H1 (cell line): ENCODE measurements around the gene DGKI. TPM values are rescaled to one million over a fixed set of nuclear protein-coding genes. Genes with fewer than 3 reads are reported as not detected.

Experiments
- CTCF ChIA-PET: fragments of 300-600 bp; sonication (Branson Sonifier 250); formaldehyde crosslinking; loops from one replicate; lab custom pipeline; 2021; ENCODE audit not compliant: partially characterized antibody; lab: Charles Lee
- POLR2A ChIA-PET: fragments of 300-600 bp; sonication (Branson Sonifier 250); formaldehyde crosslinking; loops from one replicate; lab custom pipeline; 2021; ENCODE audit warnings: inconsistent platforms; ENCODE audit not compliant: partially characterized antibody; lab: Charles Lee
- DNase-seq, 2 experiments: peaks; one replicate each; pipeline versions ENCODE4 v3.0.0 to v3.0.0-alpha.2; 2010 to 2022; ENCODE audit warnings: low spot score in 2 of 2, low read depth in 1 of 2, mixed read lengths in 1 of 2
- FAIRE-seq: peaks from 2 replicates; lab custom pipeline; 2011; peaks lifted over from hg19 to GRCh38; lab: Jason Lieb, UNC
- H2AFZ ChIP-seq: 2 replicates; pipeline ENCODE4 v1.8.1; 2012; ENCODE audit warnings: low read length, inconsistent platforms
- H2AK5ac ChIP-seq: 2 replicates; pipeline ENCODE4 v1.6.1; 2013; ENCODE audit warnings: low read depth, low read length
- H2BK120ac ChIP-seq: replicated peaks from 2 replicates; pipeline ENCODE3; 2013; ENCODE audit warnings: low read depth, low read length, inconsistent platforms
- H2BK12ac ChIP-seq: 2 replicates; pipeline ENCODE4 v1.6.1; 2013; ENCODE audit warnings: low read depth, low read length
- H2BK15ac ChIP-seq: 2 replicates; pipeline ENCODE4 v1.6.1; 2013; ENCODE audit warnings: low read length
- H2BK20ac ChIP-seq: 2 replicates; pipeline ENCODE4 v1.6.1; 2013; ENCODE audit warnings: low read length
- H2BK5ac ChIP-seq: 2 replicates; pipeline ENCODE4 v1.6.1; 2013; ENCODE audit warnings: low read depth, low read length
- H3K14ac ChIP-seq: 2 replicates; pipeline ENCODE4 v1.6.1; 2013; ENCODE audit warnings: inconsistent platforms; ENCODE audit not compliant: insufficient read length
- H3K18ac ChIP-seq: 2 replicates; pipeline ENCODE4 v1.6.1; 2013; ENCODE audit warnings: low read length; ENCODE audit errors: extremely low read depth
- H3K23ac ChIP-seq: 2 replicates; pipeline ENCODE4 v1.6.1; 2013; ENCODE audit warnings: inconsistent platforms; ENCODE audit not compliant: insufficient read length
- H3K23me2 ChIP-seq: 2 replicates; pipeline ENCODE4 v1.6.1; 2013; ENCODE audit warnings: low read depth, low read length
- H3K27ac ChIP-seq: 2 replicates; pipeline ENCODE4 v1.6.1; 2011; ENCODE audit warnings: low read depth, low read length, inconsistent platforms
- H3K27me3 ChIP-seq, 4 experiments: replicated peaks in 1 of 4; 1 replicate in 1 of 4; 2 replicates in 3 of 4; pipeline versions ENCODE4 v1.6.1 to v1.8.1; 2011 to 2013; ENCODE audit warnings: low read length in 3 of 4, mild to moderate bottlenecking in 3 of 4, inconsistent platforms in 2 of 4, mixed read lengths in 2 of 4, moderate library complexity in 1 of 4; ENCODE audit not compliant: control insufficient read depth in 3 of 4, insufficient read depth in 3 of 4; ENCODE audit errors: extremely low read depth in 1 of 4
- H3K36me3 ChIP-seq, 4 experiments: 2 replicates each; pipeline versions ENCODE4 v1.6.1 to v1.8.1; 2011 to 2013; ENCODE audit warnings: mild to moderate bottlenecking in 4 of 4, low read length in 3 of 4, moderate library complexity in 2 of 4, control low read depth in 1 of 4, inconsistent platforms in 1 of 4; ENCODE audit not compliant: insufficient read depth in 4 of 4, control insufficient read depth in 2 of 4
- H3K4ac ChIP-seq: replicated peaks from 2 replicates; pipeline ENCODE3; 2013; ENCODE audit warnings: low read length, low read depth, mixed read lengths, inconsistent platforms; ENCODE audit not compliant: insufficient read length
- H3K4me1 ChIP-seq, 4 experiments: replicated peaks in 1 of 4; 1 replicate in 1 of 4; 2 replicates in 3 of 4; pipeline versions ENCODE4 v1.6.1 to v1.8.1; 2011 to 2013; ENCODE audit warnings: low read length in 3 of 4, inconsistent platforms in 2 of 4, mixed read lengths in 1 of 4; ENCODE audit not compliant: insufficient read depth in 4 of 4, control insufficient read depth in 3 of 4
- H3K4me2 ChIP-seq, 2 experiments: 2 replicates each; pipeline versions ENCODE4 v1.6.1 to v1.8.1; 2011 to 2013; ENCODE audit warnings: low read depth in 2 of 2, low read length in 2 of 2, control low read depth in 1 of 2, inconsistent platforms in 1 of 2, mild to moderate bottlenecking in 1 of 2; ENCODE audit not compliant: insufficient read depth in 1 of 2
- H3K4me3 ChIP-seq, 4 experiments: fragments of 200-600, 300-600 bp in 1 of 4; sonication (generic), shearing (Covaris generic), sonication (Bioruptor Twin) in 1 of 4; 2 replicates each; pipeline versions ENCODE4 v1.5.1 to v1.8.1; 2011 to 2016; ENCODE audit warnings: low read length in 4 of 4, low read depth in 3 of 4, control low read depth in 2 of 4, inconsistent platforms in 2 of 4, mild to moderate bottlenecking in 2 of 4, mixed read lengths in 1 of 4, moderate library complexity in 1 of 4; ENCODE audit not compliant: insufficient read depth in 2 of 4; ENCODE audit errors: extremely low read depth in 1 of 4
- H3K56ac ChIP-seq: replicated peaks from 2 replicates; pipeline ENCODE3; 2013; ENCODE audit warnings: low read depth, mild to moderate bottlenecking, mixed read lengths, low read length, inconsistent platforms; ENCODE audit not compliant: insufficient read length
- H3K79me1 ChIP-seq: 2 replicates; pipeline ENCODE4 v1.6.1; 2013; ENCODE audit warnings: low read depth, low read length, control low read depth
- H3K79me2 ChIP-seq, 2 experiments: 2 replicates each; pipeline versions ENCODE4 v1.6.1 to v1.8.1; 2012 to 2013; ENCODE audit warnings: low read length in 2 of 2, mild to moderate bottlenecking in 2 of 2, inconsistent platforms in 1 of 2; ENCODE audit not compliant: insufficient read depth in 2 of 2, control insufficient read depth in 1 of 2
- H3K9ac ChIP-seq, 4 experiments: replicated peaks in 1 of 4; 1 replicate in 1 of 4; 2 replicates in 3 of 4; pipeline versions ENCODE4 v1.6.1 to v1.8.1; 2011 to 2013; ENCODE audit warnings: low read depth in 3 of 4, low read length in 3 of 4, control low read depth in 2 of 4, mild to moderate bottlenecking in 2 of 4, moderate library complexity in 2 of 4, inconsistent platforms in 1 of 4; ENCODE audit errors: extremely low read depth in 1 of 4
- H3K9me3 ChIP-seq, 2 experiments: 2 replicates each; pipeline versions ENCODE4 v1.6.1 to v1.8.1; 2012 to 2013; ENCODE audit warnings: mild to moderate bottlenecking in 2 of 2, moderate library complexity in 2 of 2, control low read depth in 1 of 2, inconsistent platforms in 1 of 2, low read depth in 1 of 2, low read length in 1 of 2, mixed read lengths in 1 of 2; ENCODE audit not compliant: insufficient read depth in 2 of 2
- H4K20me1 ChIP-seq, 2 experiments: replicated peaks in 1 of 2; 2 replicates each; pipeline versions ENCODE3 to v1.8.1; 2011 to 2013; ENCODE audit warnings: inconsistent platforms in 2 of 2, low read length in 2 of 2, mild to moderate bottlenecking in 1 of 2; ENCODE audit not compliant: insufficient read depth in 2 of 2, control insufficient read depth in 1 of 2
- H4K5ac ChIP-seq: 2 replicates; pipeline ENCODE4 v1.6.1; 2013; ENCODE audit warnings: low read length, low read depth, mixed read lengths, inconsistent platforms; ENCODE audit not compliant: insufficient read length
- H4K8ac ChIP-seq: 2 replicates; pipeline ENCODE4 v1.8.0; 2013; ENCODE audit warnings: mild to moderate bottlenecking, moderate library complexity, low read length, inconsistent platforms; ENCODE audit not compliant: insufficient read depth; ENCODE audit errors: extremely low read depth
- H4K91ac ChIP-seq: replicated peaks from 2 replicates; pipeline ENCODE3; 2013; ENCODE audit warnings: low read length, mixed read lengths, inconsistent platforms; ENCODE audit not compliant: insufficient read length
- BCL11A ChIP-seq, 2 experiments: IDR thresholded peaks; one replicate each; pipeline ENCODE4 v1.6.1; 2011; ENCODE audit warnings: low read depth in 2 of 2, low read length in 2 of 2, mild to moderate bottlenecking in 2 of 2
- CHD2 ChIP-seq: IDR thresholded peaks from 2 replicates; pipeline ENCODE4 v1.6.1; 2012; ENCODE audit warnings: low read length, improper control_type of control experiment
- EP300 ChIP-seq, 2 experiments: IDR thresholded peaks; 1 replicate in 1 of 2; 2 replicates in 1 of 2; pipeline ENCODE4 v1.6.1; 2011 to 2012; ENCODE audit warnings: low read depth in 2 of 2, low read length in 2 of 2, mild to moderate bottlenecking in 2 of 2, borderline replicate concordance in 1 of 2, inconsistent platforms in 1 of 2, moderate library complexity in 1 of 2
- GABPA ChIP-seq: IDR thresholded peaks from 2 replicates; pipeline ENCODE4 v1.6.1; 2011; ENCODE audit warnings: mild to moderate bottlenecking, low read length, moderate library complexity, borderline replicate concordance; ENCODE audit not compliant: insufficient read depth
- HDAC6 ChIP-seq: IDR thresholded peaks from one replicate; pipeline ENCODE4 v1.7.1; 2012; ENCODE audit warnings: low read depth, mild to moderate bottlenecking, inconsistent platforms, low read length, moderate library complexity
- JUN ChIP-seq: IDR thresholded peaks from 2 replicates; pipeline ENCODE4 v1.6.1; 2011; ENCODE audit warnings: low read depth, mild to moderate bottlenecking, improper control_type of control experiment, low read length
- KDM1A ChIP-seq: fragments of 200-600, 300-600 bp; sonication (generic); IDR thresholded peaks from 2 replicates; pipeline ENCODE4 v1.7.1; 2016; ENCODE audit warnings: mild to moderate bottlenecking, low read length, borderline replicate concordance
- KDM5A ChIP-seq: fragments of 200-600 bp; IDR thresholded peaks from 2 replicates; pipeline ENCODE4 v1.7.1; 2012; ENCODE audit warnings: mild to moderate bottlenecking, low read length, inconsistent platforms, mixed read lengths
- MAX ChIP-seq: IDR thresholded peaks from 2 replicates; pipeline ENCODE4 v1.6.1; 2012; ENCODE audit warnings: inconsistent platforms
- RBBP5 ChIP-seq: IDR thresholded peaks from 2 replicates; pipeline ENCODE4 v1.7.1; 2012; ENCODE audit warnings: low read depth, mild to moderate bottlenecking, inconsistent platforms, low read length, moderate library complexity, borderline replicate concordance
- RNF2 ChIP-seq: fragments of 200-900, 300-1000 bp; sonication (generic); IDR thresholded peaks from 2 replicates; pipeline ENCODE4 v1.7.1; 2016; ENCODE audit warnings: borderline replicate concordance, low read depth, mild to moderate bottlenecking, antibody characterized with exemption, low read length; ENCODE audit not compliant: poor library complexity, severe bottlenecking; ENCODE audit errors: missing control alignments
- SUZ12 ChIP-seq: fragments of 200-600 bp; sonication (generic); IDR thresholded peaks from 2 replicates; pipeline ENCODE4 v1.6.1; 2012; ENCODE audit warnings: mild to moderate bottlenecking, inconsistent platforms, low read length, moderate library complexity, mixed read lengths
- TCF12 ChIP-seq: IDR thresholded peaks from 2 replicates; pipeline ENCODE4 v1.6.1; 2011; ENCODE audit warnings: low read depth, mild to moderate bottlenecking, low read length
- TEAD4 ChIP-seq: IDR thresholded peaks from 2 replicates; pipeline ENCODE4 v1.6.1; 2012; ENCODE audit warnings: low read depth, low read length, inconsistent platforms, mixed read lengths
- WGBS, 2 experiments: shearing (Covaris generic) in 1 of 2; methylation state at CpG; one replicate each; pipeline versions ENCODE4 v1.1.6 to v1.1.7; 2013 to 2015; ENCODE audit warnings: low lambda C conversion rate in 2 of 2, mixed read lengths in 2 of 2, inconsistent platforms in 1 of 2, low coverage in 1 of 2, missing lambda C conversion rate in 1 of 2; ENCODE audit not compliant: insufficient replicate concordance in 2 of 2, insufficient coverage in 1 of 2, insufficient read length in 1 of 2; ENCODE audit errors: extremely low coverage in 1 of 2, missing lambda C conversion rate in 1 of 2; 5-methylcytosine and 5-hydroxymethylcytosine counted together
- polyA plus RNA-seq, 7 experiments: library from polyadenylated mRNA; depleted of rRNA in 3 of 7; stranded (reverse) in 5 of 7; unstranded in 2 of 7; fragments of >200 nt in 5 of 7; fragments of 200-250 nt in 2 of 7; gene quantifications; 1 replicate in 5 of 7; 2 replicates in 1 of 7; 4 replicates in 1 of 7; pipeline versions ENCODE4 v1.2.1 to v1.2.3, GENCODE V29; 2011 to 2013; ENCODE audit warnings: missing spikeins in 2 of 7, mixed read lengths in 2 of 7
- total RNA-seq: library from RNA; stranded (reverse); fragmentation: NEBNext Ultra II Directional; extraction: Animal tissue kit (Norgen Biotek cat#: 25700); gene quantifications from 2 replicates; pipeline ENCODE4 v1.2.1, GENCODE V29; 2021

DGKI gene
- total and polyA plus RNA-seq, 2 of the 8 experiments (the other 6 are each of a cell fraction or from before 2014, with no cell fraction given), result 0.20 to 0.71 TPM

- Histone ChIP-seq H3K56ac (no peak overlapping the region), H2BK120ac (no peak overlapping the region), H3K36me3 (peaks cover 0 to 20% (median 0%) of the 10 kb centered on the region in 4 experiments; a peak in 2 of 8 replicates), H3K23me2 (no peaks in the 10 kb centered on the region; the same call in 1 of the 2 replicates), H3K9ac (no peak overlapping the region), H4K5ac (no peak overlapping the region), H2BK5ac (no peak overlapping the region), H2AFZ (no peak overlapping the region), H3K4me1 (peaks cover 5 to 16% (median 12%) of the 10 kb centered on the region in 4 experiments; a peak in 5 of 7 replicates), H3K23ac (no peak overlapping the region), H3K4me3 (no peak overlapping the region), H4K8ac (no peak overlapping the region), H3K18ac (no peak overlapping the region), H3K79me2 (no peaks in the 10 kb centered on the region), H3K9me3 (no peaks in the 10 kb centered on the region), H3K79me1 (no peaks in the 10 kb centered on the region), H3K27ac (no peak overlapping the region), H3K4ac (no peak overlapping the region), H2BK20ac (no peak overlapping the region), H3K27me3 (no peaks in the 10 kb centered on the region), H4K91ac (no peak overlapping the region), H2AK5ac (no peak overlapping the region), H3K4me2 (no peak overlapping the region), H2BK15ac (no peak overlapping the region), H3K14ac (no peak overlapping the region), H2BK12ac (no peak overlapping the region), H4K20me1 (no peaks in the 10 kb centered on the region)
- ChIA-PET POLR2A (no interaction called here), CTCF (no interaction called here)
- WGBS, 2 experiments, result 91 to 100% methylated on average over 1 to 3 of the region's 3 CpGs
- no peak for DNase-seq
- FAIRE-seq, result no peak
- TF ChIP-seq CHD2, result no peak
- TF ChIP-seq EP300 (IDR thresholded peaks at IDR 0.05; ENCODE audit: borderline replicate concordance in 1 of 2, low read depth in 2 of 2, low read length in 2 of 2), result no peak
- TF ChIP-seq TEAD4, result no peak
- no peak for TF ChIP-seq RNF2
- no peak for TF ChIP-seq HDAC6
- no peak for TF ChIP-seq KDM5A
- TF ChIP-seq RBBP5, result no peak
- TF ChIP-seq BCL11A (IDR thresholded peaks at IDR 0.05; ENCODE audit: low read depth in 2 of 2, low read length in 2 of 2), result no peak
- TF ChIP-seq JUN, result no peak
- no peak for TF ChIP-seq MAX
- no peak for TF ChIP-seq SUZ12
- no peak for TF ChIP-seq KDM1A
- no peak for TF ChIP-seq GABPA
- TF ChIP-seq TCF12, result no peak
Observed at GRCh38 chr7:137873524-137873923, 26.8 kb upstream of the DGKI start.
